Naive thymus-derived CD4-positive, alpha-beta T cell (primary cell): ENCODE results near the gene CMA1. TPM values are rescaled to one million over a fixed set of nuclear protein-coding genes. Genes with fewer than 3 reads are reported as not detected.

ENCODE experiments used
- polyA plus RNA-seq, 2 donors: library from polyadenylated mRNA; unstranded; fragments of 300-500 nt; fragmentation: Illumina TruSeq; gene quantifications; one replicate each; pipeline ENCODE4 v1.2.3, GENCODE V29; 2021
- total RNA-seq, 6 experiments: library from RNA in 5 of 6; stranded (reverse) in 5 of 6; gene quantifications; 1 replicate in 5 of 6; 2 replicates in 1 of 6; pipeline ENCODE4 v1.2.3 and lab custom pipeline; 2021 to 2026

Gene CMA1
- total and polyA plus RNA-seq, 7 experiments from 2014 or later, result 0.56 TPM; not detected in 6

Other genes starting within 250 kb of the CMA1 start
- gene TGM1, start 245.1 kb downstream of the CMA1 start, total RNA-seq, result 10 to 100 TPM in 1 of 5 experiments, 1 to 10 TPM in 4; 4.8 to 12.9 (median 7.1) TPM
- gene TGM1, start 245.1 kb downstream of the CMA1 start, polyA plus RNA-seq, result not detected
- gene RABGGTA, start 236.7 kb downstream of the CMA1 start, total RNA-seq, result 10 to 100 TPM; 49.7 to 76.5 (median 55.5) TPM
- 10 to 100 TPM; 17.9 to 36.3 TPM for gene RABGGTA, start 236.7 kb downstream of the CMA1 start, polyA plus RNA-seq
- gene DHRS1, start 208.5 kb downstream of the CMA1 start, total RNA-seq, result 10 to 100 TPM; 25.2 to 37.0 (median 33.3) TPM
- 10 to 100 TPM; 21.3 to 38.4 TPM for gene DHRS1, start 208.5 kb downstream of the CMA1 start, polyA plus RNA-seq
- gene NOP9, start 208.4 kb downstream of the CMA1 start, total RNA-seq, result 10 to 100 TPM; 22.7 to 39.5 (median 29.8) TPM
- 1 to 10 TPM; 1.7 to 1.8 TPM for gene NOP9, start 208.4 kb downstream of the CMA1 start, polyA plus RNA-seq
- gene CIDEB, start 200.3 kb downstream of the CMA1 start, total RNA-seq, result 10 to 100 TPM; 16.4 to 31.5 (median 22.7) TPM
- 10 to 100 TPM; 18.7 to 19.3 TPM for gene CIDEB, start 200.3 kb downstream of the CMA1 start, polyA plus RNA-seq
- 10 to 100 TPM; 13.9 to 26.8 (median 17.5) TPM for gene LTB4R2, start 198.1 kb downstream of the CMA1 start, total RNA-seq
- gene LTB4R2, start 198.1 kb downstream of the CMA1 start, polyA plus RNA-seq, result 1 to 10 TPM; 2.1 to 2.7 TPM
- 10 to 100 TPM; 14.1 to 28.8 (median 26.3) TPM for gene LTB4R, start 196.8 kb downstream of the CMA1 start, total RNA-seq
- gene LTB4R, start 196.8 kb downstream of the CMA1 start, polyA plus RNA-seq, result 1 to 10 TPM; 9.1 to 9.4 TPM
- 10 to 100 TPM in 1 of 5 experiments, 1 to 10 TPM in 4; 4.6 to 10.2 (median 6.1) TPM for gene ADCY4, start 173.2 kb downstream of the CMA1 start, total RNA-seq
- under 1 TPM in 1 of 2 donors, not detected in 1; 0.25 TPM for gene ADCY4, start 173.2 kb downstream of the CMA1 start, polyA plus RNA-seq
- gene RIPK3, start 168.3 kb downstream of the CMA1 start, total RNA-seq, result 10 to 100 TPM; 19.9 to 47.5 (median 36.8) TPM
- gene RIPK3, start 168.3 kb downstream of the CMA1 start, polyA plus RNA-seq, result 10 to 100 TPM in 1 of 2 donors, 1 to 10 TPM in 1; 8.2 to 11.7 TPM
- not detected for gene NFATC4, start 140.1 kb downstream of the CMA1 start, total RNA-seq
- gene NFATC4, start 140.1 kb downstream of the CMA1 start, polyA plus RNA-seq, result not detected
- 1 to 10 TPM in 1 of 5 experiments, under 1 TPM in 4; 0.08 to 1.3 (median 0.11) TPM for gene NYNRIN, start 109.3 kb downstream of the CMA1 start, total RNA-seq
- not detected for gene NYNRIN, start 109.3 kb downstream of the CMA1 start, polyA plus RNA-seq
- 10 to 100 TPM in 1 of 5 experiments, 1 to 10 TPM in 4; 2.0 to 13.9 (median 2.9) TPM for gene CBLN3, start 78.6 kb downstream of the CMA1 start, total RNA-seq
- gene CBLN3, start 78.6 kb downstream of the CMA1 start, polyA plus RNA-seq, result under 1 TPM in 1 of 2 donors, not detected in 1; 0.24 TPM
- 100 to 1,000 TPM in 4 of 5 experiments, 10 to 100 TPM in 1; 96.9 to 139 (median 129) TPM for gene KHNYN, start 78.3 kb downstream of the CMA1 start, total RNA-seq
- 10 to 100 TPM; 12.7 to 18.9 TPM for gene KHNYN, start 78.3 kb downstream of the CMA1 start, polyA plus RNA-seq
- 100 to 1,000 TPM in 2 of 5 experiments, 10 to 100 TPM in 3; 64.7 to 137 (median 96.2) TPM for gene SDR39U1, start 65.5 kb downstream of the CMA1 start, total RNA-seq
- gene SDR39U1, start 65.5 kb downstream of the CMA1 start, polyA plus RNA-seq, result 100 to 1,000 TPM in 1 of 2 donors, 10 to 100 TPM in 1; 91.8 to 104 TPM
- gene CTSG, start 68.0 kb upstream of the CMA1 start, total RNA-seq, result 1 to 10 TPM in 1 of 5 experiments, not detected in 4; 7.6 TPM
- gene CTSG, start 68.0 kb upstream of the CMA1 start, polyA plus RNA-seq, result not detected
- gene GZMH, start 101.4 kb upstream of the CMA1 start, total RNA-seq, result 10 to 100 TPM in 1 of 5 experiments, 1 to 10 TPM in 3, under 1 TPM in 1; 0.70 to 67.6 (median 5.9) TPM
- 1 to 10 TPM in 1 of 2 donors, under 1 TPM in 1; 0.83 to 1.6 TPM for gene GZMH, start 101.4 kb upstream of the CMA1 start, polyA plus RNA-seq
- gene GZMB, start 125.9 kb upstream of the CMA1 start, total RNA-seq, result 100 to 1,000 TPM in 1 of 5 experiments, 10 to 100 TPM in 2, 1 to 10 TPM in 1, under 1 TPM in 1; 1.00 to 692 (median 20.3) TPM
- gene GZMB, start 125.9 kb upstream of the CMA1 start, polyA plus RNA-seq, result 1 to 10 TPM; 1.8 to 3.0 TPM